H1 (cell line): ENCODE data around the gene RIBC1. TPM values are rescaled to one million over a fixed set of nuclear protein-coding genes. Genes with fewer than 3 reads are reported as not detected.

Source experiments
- CTCF ChIA-PET: fragments of 300-600 bp; sonication (Branson Sonifier 250); formaldehyde crosslinking; loops from one replicate; lab custom pipeline; 2021; ENCODE audit not compliant: partially characterized antibody; lab: Charles Lee
- POLR2A ChIA-PET: fragments of 300-600 bp; sonication (Branson Sonifier 250); formaldehyde crosslinking; loops from one replicate; lab custom pipeline; 2021; ENCODE audit warnings: inconsistent platforms; ENCODE audit not compliant: partially characterized antibody; lab: Charles Lee
- DNase-seq, 2 experiments: peaks; one replicate each; pipeline versions ENCODE4 v3.0.0 to v3.0.0-alpha.2; 2010 to 2022; ENCODE audit warnings: low spot score in 2 of 2, low read depth in 1 of 2, mixed read lengths in 1 of 2
- FAIRE-seq: peaks from 2 replicates; lab custom pipeline; 2011; peaks lifted over from hg19 to GRCh38; lab: Jason Lieb, UNC
- H2AFZ ChIP-seq: 2 replicates; pipeline ENCODE4 v1.8.1; 2012; ENCODE audit warnings: low read length, inconsistent platforms
- H2AK5ac ChIP-seq: 2 replicates; pipeline ENCODE4 v1.6.1; 2013; ENCODE audit warnings: low read depth, low read length
- H2BK120ac ChIP-seq: replicated peaks from 2 replicates; pipeline ENCODE3; 2013; ENCODE audit warnings: low read depth, low read length, inconsistent platforms
- H2BK12ac ChIP-seq: 2 replicates; pipeline ENCODE4 v1.6.1; 2013; ENCODE audit warnings: low read depth, low read length
- H2BK15ac ChIP-seq: 2 replicates; pipeline ENCODE4 v1.6.1; 2013; ENCODE audit warnings: low read length
- H2BK20ac ChIP-seq: 2 replicates; pipeline ENCODE4 v1.6.1; 2013; ENCODE audit warnings: low read length
- H2BK5ac ChIP-seq: 2 replicates; pipeline ENCODE4 v1.6.1; 2013; ENCODE audit warnings: low read depth, low read length
- H3K14ac ChIP-seq: 2 replicates; pipeline ENCODE4 v1.6.1; 2013; ENCODE audit warnings: inconsistent platforms; ENCODE audit not compliant: insufficient read length
- H3K18ac ChIP-seq: 2 replicates; pipeline ENCODE4 v1.6.1; 2013; ENCODE audit warnings: low read length; ENCODE audit errors: extremely low read depth
- H3K23ac ChIP-seq: 2 replicates; pipeline ENCODE4 v1.6.1; 2013; ENCODE audit warnings: inconsistent platforms; ENCODE audit not compliant: insufficient read length
- H3K23me2 ChIP-seq: 2 replicates; pipeline ENCODE4 v1.6.1; 2013; ENCODE audit warnings: low read depth, low read length
- H3K27ac ChIP-seq: 2 replicates; pipeline ENCODE4 v1.6.1; 2011; ENCODE audit warnings: low read depth, low read length, inconsistent platforms
- H3K27me3 ChIP-seq, 4 experiments: replicated peaks in 1 of 4; 1 replicate in 1 of 4; 2 replicates in 3 of 4; pipeline versions ENCODE4 v1.6.1 to v1.8.1; 2011 to 2013; ENCODE audit warnings: low read length in 3 of 4, mild to moderate bottlenecking in 3 of 4, inconsistent platforms in 2 of 4, mixed read lengths in 2 of 4, moderate library complexity in 1 of 4; ENCODE audit not compliant: control insufficient read depth in 3 of 4, insufficient read depth in 3 of 4; ENCODE audit errors: extremely low read depth in 1 of 4
- H3K36me3 ChIP-seq, 4 experiments: 2 replicates each; pipeline versions ENCODE4 v1.6.1 to v1.8.1; 2011 to 2013; ENCODE audit warnings: mild to moderate bottlenecking in 4 of 4, low read length in 3 of 4, moderate library complexity in 2 of 4, control low read depth in 1 of 4, inconsistent platforms in 1 of 4; ENCODE audit not compliant: insufficient read depth in 4 of 4, control insufficient read depth in 2 of 4
- H3K4ac ChIP-seq: replicated peaks from 2 replicates; pipeline ENCODE3; 2013; ENCODE audit warnings: low read length, low read depth, mixed read lengths, inconsistent platforms; ENCODE audit not compliant: insufficient read length
- H3K4me1 ChIP-seq, 4 experiments: replicated peaks in 1 of 4; 1 replicate in 1 of 4; 2 replicates in 3 of 4; pipeline versions ENCODE4 v1.6.1 to v1.8.1; 2011 to 2013; ENCODE audit warnings: low read length in 3 of 4, inconsistent platforms in 2 of 4, mixed read lengths in 1 of 4; ENCODE audit not compliant: insufficient read depth in 4 of 4, control insufficient read depth in 3 of 4
- H3K4me2 ChIP-seq, 2 experiments: 2 replicates each; pipeline versions ENCODE4 v1.6.1 to v1.8.1; 2011 to 2013; ENCODE audit warnings: low read depth in 2 of 2, low read length in 2 of 2, control low read depth in 1 of 2, inconsistent platforms in 1 of 2, mild to moderate bottlenecking in 1 of 2; ENCODE audit not compliant: insufficient read depth in 1 of 2
- H3K4me3 ChIP-seq, 4 experiments: fragments of 200-600, 300-600 bp in 1 of 4; sonication (generic), shearing (Covaris generic), sonication (Bioruptor Twin) in 1 of 4; 2 replicates each; pipeline versions ENCODE4 v1.5.1 to v1.8.1; 2011 to 2016; ENCODE audit warnings: low read length in 4 of 4, low read depth in 3 of 4, control low read depth in 2 of 4, inconsistent platforms in 2 of 4, mild to moderate bottlenecking in 2 of 4, mixed read lengths in 1 of 4, moderate library complexity in 1 of 4; ENCODE audit not compliant: insufficient read depth in 2 of 4; ENCODE audit errors: extremely low read depth in 1 of 4
- H3K56ac ChIP-seq: replicated peaks from 2 replicates; pipeline ENCODE3; 2013; ENCODE audit warnings: low read depth, mild to moderate bottlenecking, mixed read lengths, low read length, inconsistent platforms; ENCODE audit not compliant: insufficient read length
- H3K79me1 ChIP-seq: 2 replicates; pipeline ENCODE4 v1.6.1; 2013; ENCODE audit warnings: low read depth, low read length, control low read depth
- H3K79me2 ChIP-seq, 2 experiments: 2 replicates each; pipeline versions ENCODE4 v1.6.1 to v1.8.1; 2012 to 2013; ENCODE audit warnings: low read length in 2 of 2, mild to moderate bottlenecking in 2 of 2, inconsistent platforms in 1 of 2; ENCODE audit not compliant: insufficient read depth in 2 of 2, control insufficient read depth in 1 of 2
- H3K9ac ChIP-seq, 4 experiments: replicated peaks in 1 of 4; 1 replicate in 1 of 4; 2 replicates in 3 of 4; pipeline versions ENCODE4 v1.6.1 to v1.8.1; 2011 to 2013; ENCODE audit warnings: low read depth in 3 of 4, low read length in 3 of 4, control low read depth in 2 of 4, mild to moderate bottlenecking in 2 of 4, moderate library complexity in 2 of 4, inconsistent platforms in 1 of 4; ENCODE audit errors: extremely low read depth in 1 of 4
- H3K9me3 ChIP-seq, 2 experiments: 2 replicates each; pipeline versions ENCODE4 v1.6.1 to v1.8.1; 2012 to 2013; ENCODE audit warnings: mild to moderate bottlenecking in 2 of 2, moderate library complexity in 2 of 2, control low read depth in 1 of 2, inconsistent platforms in 1 of 2, low read depth in 1 of 2, low read length in 1 of 2, mixed read lengths in 1 of 2; ENCODE audit not compliant: insufficient read depth in 2 of 2
- H4K20me1 ChIP-seq, 2 experiments: replicated peaks in 1 of 2; 2 replicates each; pipeline versions ENCODE3 to v1.8.1; 2011 to 2013; ENCODE audit warnings: inconsistent platforms in 2 of 2, low read length in 2 of 2, mild to moderate bottlenecking in 1 of 2; ENCODE audit not compliant: insufficient read depth in 2 of 2, control insufficient read depth in 1 of 2
- H4K5ac ChIP-seq: 2 replicates; pipeline ENCODE4 v1.6.1; 2013; ENCODE audit warnings: low read length, low read depth, mixed read lengths, inconsistent platforms; ENCODE audit not compliant: insufficient read length
- H4K8ac ChIP-seq: 2 replicates; pipeline ENCODE4 v1.8.0; 2013; ENCODE audit warnings: mild to moderate bottlenecking, moderate library complexity, low read length, inconsistent platforms; ENCODE audit not compliant: insufficient read depth; ENCODE audit errors: extremely low read depth
- H4K91ac ChIP-seq: replicated peaks from 2 replicates; pipeline ENCODE3; 2013; ENCODE audit warnings: low read length, mixed read lengths, inconsistent platforms; ENCODE audit not compliant: insufficient read length
- HDAC2 ChIP-seq, 2 experiments: fragments of 300-600 bp in 1 of 2; sonication (generic) in 1 of 2; IDR thresholded peaks; 2 replicates each; pipeline ENCODE4 v1.6.1; 2011 to 2012; ENCODE audit warnings: low read depth in 2 of 2, low read length in 2 of 2, mild to moderate bottlenecking in 2 of 2, moderate library complexity in 2 of 2, borderline replicate concordance in 1 of 2, inconsistent platforms in 1 of 2
- WGBS, 2 experiments: shearing (Covaris generic) in 1 of 2; methylation state at CpG; one replicate each; pipeline versions ENCODE4 v1.1.6 to v1.1.7; 2013 to 2015; ENCODE audit warnings: low lambda C conversion rate in 2 of 2, mixed read lengths in 2 of 2, inconsistent platforms in 1 of 2, low coverage in 1 of 2, missing lambda C conversion rate in 1 of 2; ENCODE audit not compliant: insufficient replicate concordance in 2 of 2, insufficient coverage in 1 of 2, insufficient read length in 1 of 2; ENCODE audit errors: extremely low coverage in 1 of 2, missing lambda C conversion rate in 1 of 2; 5-methylcytosine and 5-hydroxymethylcytosine counted together
- polyA plus RNA-seq, 7 experiments: library from polyadenylated mRNA; depleted of rRNA in 3 of 7; stranded (reverse) in 5 of 7; unstranded in 2 of 7; fragments of >200 nt in 5 of 7; fragments of 200-250 nt in 2 of 7; gene quantifications; 1 replicate in 5 of 7; 2 replicates in 1 of 7; 4 replicates in 1 of 7; pipeline versions ENCODE4 v1.2.1 to v1.2.3, GENCODE V29; 2011 to 2013; ENCODE audit warnings: missing spikeins in 2 of 7, mixed read lengths in 2 of 7
- total RNA-seq: library from RNA; stranded (reverse); fragmentation: NEBNext Ultra II Directional; extraction: Animal tissue kit (Norgen Biotek cat#: 25700); gene quantifications from 2 replicates; pipeline ENCODE4 v1.2.1, GENCODE V29; 2021
- TF ChIP-seq, protein P1 (sequence below): IDR thresholded peaks from 2 replicates; pipeline ENCODE4 v1.6.1; 2012; ENCODE audit warnings: inconsistent platforms

The RIBC1 gene
- total and polyA plus RNA-seq, 2 of the 8 experiments (the other 6 are each of a cell fraction or from before 2014, with no cell fraction given), result 0.41 to 0.97 TPM

DNA sequence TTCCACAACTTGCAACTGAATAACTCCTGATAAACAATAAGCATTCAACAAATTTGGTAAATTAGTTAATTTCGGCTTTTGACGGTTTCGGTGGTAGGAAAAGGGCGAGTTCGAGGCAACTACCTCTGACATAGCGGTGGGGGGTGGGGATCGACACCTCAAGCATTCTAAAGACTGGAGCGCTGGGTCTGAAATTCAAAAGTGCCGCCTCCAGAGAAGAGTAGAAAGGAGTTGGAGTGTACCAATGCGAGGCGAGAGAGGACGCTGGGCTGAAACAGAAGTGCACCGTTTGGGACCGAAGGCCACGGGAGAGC is 944 bp upstream of the RIBC1 start:
- Histone ChIP-seq H3K79me2 (peaks cover 14 to 49% of the 10 kb centered on the region in 2 experiments), H3K4me3 (peak overlapping the region; percentile 74 to 79 (median 78)), H3K14ac (no peak overlapping the region), H3K4me2 (peak overlapping the region; percentile 82 to 85; a peak in 3 of 4 replicates), H2BK12ac (no peak overlapping the region), H3K18ac (no peak overlapping the region), H3K4me1 (peaks cover 0 to 8% (median 4%) of the 10 kb centered on the region in 4 experiments; a peak in 5 of 7 replicates), H3K27ac (peak overlapping the region; percentile 97), H4K20me1 (peaks cover 4 to 5% of the 10 kb centered on the region in 2 experiments), H2AK5ac (no peak overlapping the region), H4K8ac (peak overlapping the region; percentile 82; the same call in 1 of the 2 replicates), H3K79me1 (no peaks in the 10 kb centered on the region; the same call in 1 of the 2 replicates), H3K23ac (no peak overlapping the region), H3K56ac (peak overlapping the region; percentile 16), H2AFZ (no peak overlapping the region)
- FAIRE-seq (no peak), DNase-seq (no peak)
- POLR2A ChIA-PET, result interaction anchor here (0.9 to 2.8 kb wide), 13 partner anchors 8 to 261 kb away, joined by 3 to 33 read pairs (median 5); partner anchors contain the start of genes HSD17B10 and KDM5C
- CTCF ChIA-PET, result interaction anchor here (0.9 to 1.3 kb wide), 3 partner anchors 9 to 24 kb away, joined by 3 read pairs; partner anchors contain the start of gene HSD17B10
- TF ChIP-seq, protein P1, sequence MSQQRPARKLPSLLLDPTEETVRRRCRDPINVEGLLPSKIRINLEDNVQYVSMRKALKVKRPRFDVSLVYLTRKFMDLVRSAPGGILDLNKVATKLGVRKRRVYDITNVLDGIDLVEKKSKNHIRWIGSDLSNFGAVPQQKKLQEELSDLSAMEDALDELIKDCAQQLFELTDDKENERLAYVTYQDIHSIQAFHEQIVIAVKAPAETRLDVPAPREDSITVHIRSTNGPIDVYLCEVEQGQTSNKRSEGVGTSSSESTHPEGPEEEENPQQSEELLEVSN, result no peak
- 0 out of 4 replicates have a peak, but pooled peaks of 1 of the 2 experiments have one; percentile 46 for TF ChIP-seq HDAC2 (IDR thresholded peaks at IDR 0.05; ENCODE audit: borderline replicate concordance in 1 of 2, low read depth in 2 of 2, low read length in 2 of 2)
- TF ChIP-seq, all 59 proteins: peak for 1
- no peaks in the 10 kb centered on the region for H3K27me3 ChIP-seq
- peak overlapping the region; percentile 79 for H4K5ac ChIP-seq
- no peak overlapping the region for H2BK15ac ChIP-seq
- no peak overlapping the region for H2BK120ac ChIP-seq
- WGBS, 2 experiments, result 6% methylated on average over 15 of the region's 15 CpGs; no CpG with 5 or more reads in 1 of the 2 experiments
- H3K9ac ChIP-seq, result peak overlapping the region; percentile 95 to 97 (median 96)
- peaks cover 10% of the 10 kb centered on the region; the same call in 1 of the 2 replicates for H3K23me2 ChIP-seq
- no peaks in the 10 kb centered on the region for H3K9me3 ChIP-seq
- H3K4ac ChIP-seq, result no peak overlapping the region
- no peaks in the 10 kb centered on the region; a peak in 1 of 8 replicates for H3K36me3 ChIP-seq
- peak overlapping the region; percentile 60; the same call in 1 of the 2 replicates for H2BK5ac ChIP-seq
- no peak overlapping the region for H4K91ac ChIP-seq
- no peak overlapping the region for H2BK20ac ChIP-seq
